H9 (cell line): ENCODE results near the gene PTDSS2. TPM values are rescaled to one million over a fixed set of nuclear protein-coding genes. Genes with fewer than 3 reads are reported as not detected.

Experiments
- DNase-seq: peaks from one replicate; pipeline ENCODE4 v3.0.0-alpha.2; 2017
- H2AFZ ChIP-seq: one replicate; pipeline ENCODE4 v1.6.1; 2013; ENCODE audit warnings: mild to moderate bottlenecking, low read length, control low read depth, moderate library complexity
- H2AK5ac ChIP-seq: 2 replicates; pipeline ENCODE4 v1.6.1; 2013; ENCODE audit warnings: low read length, control low read depth, mixed read lengths; ENCODE audit not compliant: insufficient read length
- H2BK120ac ChIP-seq: one replicate; pipeline ENCODE4 v1.6.1; 2013; ENCODE audit warnings: low read depth, mild to moderate bottlenecking, low read length, control low read depth, inconsistent platforms; ENCODE audit not compliant: poor library complexity, severe bottlenecking
- H2BK12ac ChIP-seq: 2 replicates; pipeline ENCODE4 v1.6.1; 2013; ENCODE audit warnings: low read length, control low read depth, mixed read lengths, low read depth; ENCODE audit not compliant: insufficient read length
- H2BK15ac ChIP-seq: 2 replicates; pipeline ENCODE4 v1.6.1; 2013; ENCODE audit warnings: low read depth, low read length, control low read depth
- H2BK20ac ChIP-seq: one replicate; pipeline ENCODE4 v1.6.1; 2013; ENCODE audit warnings: low read depth, mild to moderate bottlenecking, low read length, control low read depth, inconsistent platforms; ENCODE audit not compliant: poor library complexity, severe bottlenecking
- H2BK5ac ChIP-seq: 2 replicates; pipeline ENCODE4 v1.6.1; 2013; ENCODE audit warnings: low read length, control low read depth, mixed read lengths; ENCODE audit not compliant: insufficient read length
- H3K14ac ChIP-seq: 2 replicates; pipeline ENCODE4 v1.6.1; 2013; ENCODE audit warnings: low read length, control low read depth; ENCODE audit not compliant: insufficient read depth
- H3K18ac ChIP-seq: 2 replicates; pipeline ENCODE4 v1.6.1; 2013; ENCODE audit warnings: low read depth, mild to moderate bottlenecking, mixed read lengths, low read length, control low read depth; ENCODE audit not compliant: insufficient read length
- H3K23ac ChIP-seq: 2 replicates; pipeline ENCODE4 v1.6.1; 2013; ENCODE audit warnings: low read length, control low read depth, mixed read lengths, low read depth; ENCODE audit not compliant: insufficient read length
- H3K23me2 ChIP-seq: 2 replicates; pipeline ENCODE4 v1.6.1; 2013; ENCODE audit warnings: low read depth, mild to moderate bottlenecking, mixed read lengths, low read length, control low read depth; ENCODE audit not compliant: insufficient read length, poor library complexity, severe bottlenecking
- H3K27ac ChIP-seq: 2 replicates; pipeline ENCODE4 v1.5.1; 2013; ENCODE audit warnings: low read length, control low read depth, mixed read lengths, low read depth; ENCODE audit not compliant: insufficient read length
- H3K27me3 ChIP-seq: 2 replicates; pipeline ENCODE4 v1.6.1; 2013; ENCODE audit warnings: low read length, control low read depth, inconsistent platforms; ENCODE audit not compliant: insufficient read depth
- H3K4ac ChIP-seq: 2 replicates; pipeline ENCODE4 v1.6.1; 2013; ENCODE audit warnings: low read depth, mild to moderate bottlenecking, control low read depth, inconsistent platforms, low read length, moderate library complexity
- H3K4me1 ChIP-seq: 2 replicates; pipeline ENCODE4 v1.6.1; 2013; ENCODE audit warnings: low read length, control low read depth, inconsistent platforms; ENCODE audit not compliant: insufficient read depth
- H3K4me2 ChIP-seq: 2 replicates; pipeline ENCODE4 v1.6.1; 2013; ENCODE audit warnings: low read length, control low read depth, mixed read lengths; ENCODE audit not compliant: insufficient read length, insufficient read depth
- H3K56ac ChIP-seq: 2 replicates; pipeline ENCODE4 v1.6.1; 2013; ENCODE audit warnings: low read depth, mild to moderate bottlenecking, mixed read lengths, low read length, control low read depth; ENCODE audit not compliant: insufficient read length
- H3K79me1 ChIP-seq: 2 replicates; pipeline ENCODE4 v1.6.1; 2013; ENCODE audit warnings: low read depth, mild to moderate bottlenecking, moderate library complexity, low read length, control low read depth, inconsistent platforms; ENCODE audit not compliant: insufficient read depth, poor library complexity, severe bottlenecking
- H3K79me2 ChIP-seq: 2 replicates; pipeline ENCODE4 v1.6.1; 2013; ENCODE audit warnings: low read length, control low read depth, inconsistent platforms; ENCODE audit not compliant: insufficient read depth
- H3K9ac ChIP-seq: 2 replicates; pipeline ENCODE4 v1.6.1; 2013; ENCODE audit warnings: low read length, control low read depth, mixed read lengths; ENCODE audit not compliant: insufficient read length; ENCODE audit errors: extremely low read depth
- H3K9me3 ChIP-seq: one replicate; pipeline ENCODE4 v1.6.1; 2013; ENCODE audit warnings: low read depth, low read length, inconsistent platforms; ENCODE audit not compliant: control insufficient read depth
- H3T11ph ChIP-seq: one replicate; pipeline ENCODE4 v1.6.1; 2013; ENCODE audit warnings: mild to moderate bottlenecking, low read length, control low read depth, inconsistent platforms
- H4K20me1 ChIP-seq: one replicate; pipeline ENCODE4 v1.6.1; 2013; ENCODE audit not compliant: control insufficient read depth, insufficient read length, insufficient read depth
- H4K5ac ChIP-seq: 2 replicates; pipeline ENCODE4 v1.6.1; 2013; ENCODE audit warnings: low read depth, mild to moderate bottlenecking, mixed read lengths, low read length, control low read depth; ENCODE audit not compliant: insufficient read length
- H4K8ac ChIP-seq: replicated peaks from 2 replicates; pipeline ENCODE4 v1.6.1; 2013; ENCODE audit warnings: low read length, control low read depth, mixed read lengths, low read depth; ENCODE audit not compliant: insufficient read length
- H4K91ac ChIP-seq: 2 replicates; pipeline ENCODE4 v1.6.1; 2013; ENCODE audit warnings: low read depth, mild to moderate bottlenecking, moderate library complexity, mixed read lengths, low read length, control low read depth; ENCODE audit not compliant: insufficient read length
- H3K27ac Mint-ChIP-seq, 3 experiments: 2 replicates in 2 of 3; 3 replicates in 1 of 3; pipeline ENCODE4 v1.8.0; 2020 to 2021; ENCODE audit warnings: mixed read lengths in 3 of 3, mild to moderate bottlenecking in 1 of 3, moderate library complexity in 1 of 3
- H3K27me3 Mint-ChIP-seq: 2 replicates; pipeline ENCODE4 v1.8.0; 2021; ENCODE audit warnings: low read depth, mild to moderate bottlenecking, moderate library complexity, mixed read lengths
- H3K36me3 Mint-ChIP-seq, 3 experiments: 2 replicates in 2 of 3; 3 replicates in 1 of 3; pipeline ENCODE4 v1.8.0; 2020 to 2021; ENCODE audit warnings: low read depth in 3 of 3, mixed read lengths in 3 of 3; ENCODE audit not compliant: insufficient read depth in 1 of 3
- H3K4me1 Mint-ChIP-seq, 2 experiments: 2 replicates each; pipeline ENCODE4 v1.8.0; 2020; ENCODE audit warnings: mixed read lengths in 2 of 2
- H3K4me3 Mint-ChIP-seq, 2 experiments: 2 replicates in 1 of 2; 3 replicates in 1 of 2; pipeline ENCODE4 v1.8.0; 2020 to 2021; ENCODE audit warnings: mild to moderate bottlenecking in 2 of 2, mixed read lengths in 2 of 2, moderate library complexity in 1 of 2
- H3K9me3 Mint-ChIP-seq, 2 experiments: 2 replicates in 1 of 2; 3 replicates in 1 of 2; pipeline ENCODE4 v1.8.0; 2020; ENCODE audit warnings: mild to moderate bottlenecking in 2 of 2, mixed read lengths in 2 of 2, moderate library complexity in 1 of 2
- CTCF ChIP-seq: fragments of 200-600 bp; sonication (generic); conservative IDR thresholded peaks from 3 replicates; pipeline ENCODE4 v1.8.0; 2021; ENCODE audit warnings: antibody characterized with exemption, mild to moderate bottlenecking
- WGBS: extraction: QIAGEN DNeasy Blood & Tissue Kit; methylation state at CpG from one replicate; pipeline ENCODE4 v1.1.7; 2013; ENCODE audit warnings: missing lambda C conversion rate, low lambda C conversion rate, mixed read lengths; ENCODE audit not compliant: insufficient read length; ENCODE audit errors: extremely low coverage; 5-methylcytosine and 5-hydroxymethylcytosine counted together
- total RNA-seq: library from RNA; stranded (reverse); gene quantifications from 2 replicates; pipeline ENCODE4 v1.2.1, GENCODE V29; 2021

PTDSS2 gene
- total RNA-seq, 1 experiment from 2014 or later = 55.3 TPM

- peaks cover 35 to 69% (median 63%) of the 10 kb centered on the region in 3 experiments for H3K36me3 Mint-ChIP-seq
Observed at GRCh38 chr11:495537-495931, 45.5 kb downstream of the PTDSS2 start.

More at GRCh38 chr11:495537-495931, 45.5 kb downstream of the PTDSS2 start:
- no peak overlapping the region for H3K56ac ChIP-seq
- H3K4me2 ChIP-seq = no peak overlapping the region
- no peak overlapping the region for H2AK5ac ChIP-seq
- no peaks in the 10 kb centered on the region for H3K23me2 ChIP-seq
- no peak overlapping the region for H2BK120ac ChIP-seq
- H4K20me1 ChIP-seq = no peaks in the 10 kb centered on the region
- H3K4me3 Mint-ChIP-seq = no peak overlapping the region
- no peak for DNase-seq
- no peak overlapping the region for H3K23ac ChIP-seq
- no peak overlapping the region for H2AFZ ChIP-seq
- H3K4ac ChIP-seq = no peak overlapping the region
- no peak for TF ChIP-seq CTCF
- H3K4me1 Mint-ChIP-seq = no peaks in the 10 kb centered on the region
- H3K79me2 ChIP-seq = no peaks in the 10 kb centered on the region
- no peak overlapping the region for H2BK15ac ChIP-seq
- no peak overlapping the region for H3K9ac ChIP-seq
- no peak overlapping the region for H3K14ac ChIP-seq
- peaks cover 12% of the 10 kb centered on the region in 2 experiments for H3K9me3 Mint-ChIP-seq
- no peaks in the 10 kb centered on the region for H3K4me1 ChIP-seq
- whole genome bisulfite sequencing = no CpG with 5 or more reads among the region's 10 CpGs
- H3K27me3 Mint-ChIP-seq = peaks cover 4% of the 10 kb centered on the region; the same call in 1 of the 2 replicates
- H3K27ac ChIP-seq = no peak overlapping the region
- H3K18ac ChIP-seq = no peak overlapping the region
- H4K8ac ChIP-seq = no peak overlapping the region
- H3K27me3 ChIP-seq = no peaks in the 10 kb centered on the region
- H4K91ac ChIP-seq = no peak overlapping the region
- H4K5ac ChIP-seq = no peak overlapping the region
- no peak overlapping the region for H2BK20ac ChIP-seq
- H3K9me3 ChIP-seq = no peaks in the 10 kb centered on the region
- H2BK12ac ChIP-seq = no peak overlapping the region
- H3K27ac Mint-ChIP-seq = peak overlapping the region in 2 of 3 experiments; percentile 85 to 91; a peak in 4 of 7 replicates
- no peaks in the 10 kb centered on the region for H3K79me1 ChIP-seq
- H3T11ph ChIP-seq = no peak overlapping the region
- no peak overlapping the region for H2BK5ac ChIP-seq
